ENCODE data around the gene ATP5PD.
A peak's percentile ranks its signal among the peaks of the same experiment; 100 is the strongest.
"Not testable (repeated sequence)": the region's sequence is repeated elsewhere in the genome, so short reads cannot be mapped to it uniquely, and the experiment has no call there.

Gene ATP5PD

DNA sequence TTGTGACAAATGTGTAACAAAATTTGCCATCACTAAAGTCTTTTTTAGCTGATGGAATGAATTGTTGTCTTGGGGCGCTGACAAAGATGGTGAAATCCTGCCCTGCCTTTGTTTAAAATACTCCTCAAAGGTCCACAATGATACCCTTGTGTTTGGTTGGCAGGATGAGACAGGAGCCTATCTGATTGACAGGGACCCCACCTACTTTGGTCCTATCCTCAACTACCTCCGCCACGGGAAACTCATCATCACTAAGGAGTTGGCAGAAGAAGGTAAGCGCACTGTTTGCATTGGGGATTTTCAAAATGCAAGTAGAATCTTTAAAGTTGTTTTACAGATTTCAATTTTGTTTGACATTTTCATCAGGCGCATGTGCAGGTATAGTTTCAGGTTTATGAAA lies 2.3 kb upstream of the ATP5PD start:
- no peak for DNase-seq

DNA sequence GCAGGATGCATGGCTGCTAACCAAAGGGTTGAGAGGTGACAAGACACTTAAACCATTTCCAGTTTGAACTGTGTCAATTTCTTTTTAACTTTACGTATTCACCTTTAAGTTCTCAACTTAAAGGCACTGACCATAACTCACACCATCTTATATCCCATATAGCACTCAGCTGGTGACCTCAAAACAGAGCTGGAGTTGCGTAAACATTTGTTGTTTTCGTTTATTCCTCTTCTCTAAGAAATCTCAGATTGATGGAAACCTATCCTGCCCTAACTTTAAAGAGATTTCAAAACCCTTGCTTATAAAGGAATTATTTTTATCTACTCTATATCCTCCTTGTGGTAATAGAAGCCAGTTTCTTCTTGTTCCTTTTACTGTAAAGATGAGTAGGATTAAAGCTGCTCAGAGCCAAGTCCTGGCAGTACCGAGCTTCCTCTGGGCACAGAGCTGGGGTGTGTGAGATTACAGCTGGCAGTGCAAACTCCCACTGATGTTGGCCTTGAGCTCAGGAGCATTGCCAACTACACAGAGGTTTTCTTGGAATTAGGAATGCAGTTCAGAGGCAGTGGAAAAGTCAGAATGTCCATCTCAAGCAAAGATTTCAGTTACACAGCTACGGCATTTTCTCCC lies 1.6 kb upstream of the ATP5PD start:
- peak; percentile 32 for DNase-seq

DNA sequence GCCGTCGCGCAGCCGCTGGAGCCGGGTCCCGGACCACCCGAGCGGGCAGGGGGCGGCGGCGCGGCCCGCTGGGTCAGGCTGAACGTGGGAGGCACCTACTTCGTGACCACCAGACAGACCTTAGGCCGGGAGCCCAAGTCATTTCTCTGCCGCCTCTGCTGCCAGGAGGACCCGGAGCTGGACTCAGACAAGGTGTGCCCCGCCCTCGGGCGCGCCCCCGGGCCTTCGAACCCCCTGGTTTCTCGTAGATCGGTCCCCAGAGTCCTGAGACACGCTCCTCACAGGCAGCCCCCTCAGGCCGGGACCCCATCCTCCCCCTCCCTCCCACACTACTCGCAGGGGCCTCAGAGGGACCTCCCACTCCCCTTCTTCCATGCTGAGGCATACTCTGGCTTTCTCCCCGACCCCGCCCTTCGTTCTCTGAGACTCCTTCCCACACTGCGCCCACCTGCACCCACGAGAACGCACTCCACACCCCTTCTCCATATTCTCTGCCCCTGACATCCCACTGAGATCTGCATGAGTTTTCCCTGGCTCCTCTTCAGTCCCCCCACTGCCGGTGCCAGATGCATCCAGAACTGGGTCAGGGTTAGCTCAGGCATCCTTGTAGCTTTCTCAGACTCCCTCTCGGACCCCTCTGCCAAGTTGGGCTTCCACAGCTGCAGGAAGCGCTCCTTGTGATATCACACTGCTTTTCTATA lies 779 bp upstream of the ATP5PD start:
- no peak for DNase-seq

DNA sequence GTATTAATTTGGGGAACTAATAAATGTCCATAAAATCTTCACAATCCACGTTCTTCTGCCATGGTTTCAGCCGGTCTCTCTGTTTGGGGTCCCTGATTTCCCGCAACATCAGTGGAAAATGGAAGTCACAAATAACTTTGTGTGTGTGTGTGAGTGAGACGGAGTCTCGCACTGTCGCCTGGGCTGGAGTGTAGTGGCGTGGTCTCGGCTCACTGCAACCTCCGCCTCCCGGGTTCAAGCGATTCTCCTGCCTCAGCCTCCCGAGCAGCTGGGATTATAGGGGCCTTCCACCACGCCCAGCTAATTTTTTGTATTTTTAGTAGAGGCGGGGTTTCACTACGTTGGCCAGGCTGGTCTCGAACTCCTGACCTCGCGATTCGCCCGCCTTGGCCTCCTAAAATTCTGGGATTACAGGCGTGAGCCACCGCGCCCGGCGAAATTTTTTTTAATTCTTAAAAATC lies 793 bp downstream of the ATP5PD start:
- DNase-seq, result not testable (repeated sequence)

DNA sequence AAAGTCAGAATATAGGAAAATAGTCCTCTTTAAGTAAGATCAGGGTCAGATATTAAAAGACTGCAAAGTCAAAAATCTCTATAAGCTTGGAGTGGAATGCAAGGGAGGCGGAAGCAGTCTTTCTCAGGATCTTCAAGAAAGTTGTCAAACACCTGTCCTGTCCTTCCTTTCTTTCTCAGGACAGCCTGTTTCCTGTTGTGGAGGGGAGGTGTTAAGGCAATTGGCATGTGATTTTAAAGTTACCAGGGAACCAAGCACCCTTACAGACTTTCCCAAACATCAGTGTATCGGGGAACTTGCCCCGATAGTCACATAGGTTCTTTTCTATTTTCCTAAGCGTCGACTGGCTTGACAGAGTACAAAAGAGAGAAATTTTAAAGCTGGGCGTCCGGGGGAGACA lies 2.1 kb downstream of the ATP5PD start:
- DNase-seq, result no peak

DNA sequence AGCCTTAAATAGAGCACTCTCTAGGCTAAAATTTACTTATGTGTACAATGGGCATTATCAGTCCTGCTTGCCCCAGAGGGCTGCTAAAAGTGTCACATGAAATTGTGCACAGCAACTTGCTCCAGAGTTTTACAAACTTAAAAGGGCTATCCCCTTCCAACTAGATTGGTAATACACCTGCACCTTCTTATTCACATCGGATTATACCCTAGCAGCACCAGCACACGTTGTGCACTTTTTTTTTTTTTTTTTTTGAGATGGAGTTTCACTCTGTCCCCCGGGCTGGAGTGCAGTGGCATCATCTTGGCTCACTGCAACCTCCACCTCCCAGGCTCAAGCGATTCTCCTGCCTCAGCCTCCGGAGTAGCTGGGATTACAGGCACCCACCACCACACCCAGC lies 3.0 kb downstream of the ATP5PD start:
- DNase-seq, result not testable (repeated sequence)

DNA sequence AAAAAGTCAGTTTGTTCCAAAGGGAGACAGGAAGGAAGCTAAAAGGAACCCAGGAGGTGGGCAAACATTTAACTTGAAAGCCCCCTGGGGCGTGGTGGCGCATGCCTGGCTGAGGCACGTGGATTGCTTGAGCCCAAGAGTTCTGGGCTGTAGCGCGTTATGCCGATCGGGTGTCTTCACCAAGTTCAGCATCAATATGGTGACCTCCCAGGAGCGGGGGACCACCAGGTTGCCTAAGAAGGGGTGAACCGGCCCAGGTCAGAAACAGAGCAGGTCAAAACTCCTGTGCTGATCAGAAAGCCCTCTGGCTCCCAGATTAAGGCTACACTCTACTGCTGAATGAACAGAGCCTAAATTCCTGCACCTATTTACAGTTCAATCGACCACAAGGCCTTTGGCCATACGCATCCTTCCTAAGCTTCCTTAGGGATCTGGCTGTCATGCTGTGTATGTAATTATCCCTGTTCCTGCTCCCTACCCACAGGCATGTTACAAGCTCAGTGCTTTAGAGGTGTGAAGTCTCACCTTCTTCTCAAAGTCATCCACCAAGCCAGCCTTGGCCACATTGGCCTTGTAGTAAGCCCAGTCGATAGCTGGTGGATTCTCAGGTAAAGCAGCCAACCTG lies 5.0 kb downstream of the ATP5PD start:
- no peak for DNase-seq

DNA sequence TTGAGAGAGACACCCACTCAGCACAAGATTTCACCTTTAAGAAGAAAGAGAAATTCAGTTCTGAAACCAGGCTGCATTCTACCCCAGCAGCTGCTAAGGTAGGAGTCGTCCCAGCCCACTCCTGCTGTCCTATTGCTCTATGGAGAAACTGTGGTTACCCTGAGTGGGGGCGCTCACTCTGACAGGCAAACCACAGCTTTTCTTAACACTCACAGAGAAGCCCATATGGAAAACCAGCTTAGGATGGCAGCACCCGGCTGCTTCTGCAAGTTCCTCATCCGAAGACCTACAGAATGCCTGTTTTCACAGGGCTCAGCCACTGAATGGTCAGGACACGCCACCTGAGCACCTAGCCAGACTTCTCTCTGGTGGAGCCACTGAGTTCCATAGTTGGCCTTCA lies 7.5 kb downstream of the ATP5PD start:
- no peak for DNase-seq

DNA sequence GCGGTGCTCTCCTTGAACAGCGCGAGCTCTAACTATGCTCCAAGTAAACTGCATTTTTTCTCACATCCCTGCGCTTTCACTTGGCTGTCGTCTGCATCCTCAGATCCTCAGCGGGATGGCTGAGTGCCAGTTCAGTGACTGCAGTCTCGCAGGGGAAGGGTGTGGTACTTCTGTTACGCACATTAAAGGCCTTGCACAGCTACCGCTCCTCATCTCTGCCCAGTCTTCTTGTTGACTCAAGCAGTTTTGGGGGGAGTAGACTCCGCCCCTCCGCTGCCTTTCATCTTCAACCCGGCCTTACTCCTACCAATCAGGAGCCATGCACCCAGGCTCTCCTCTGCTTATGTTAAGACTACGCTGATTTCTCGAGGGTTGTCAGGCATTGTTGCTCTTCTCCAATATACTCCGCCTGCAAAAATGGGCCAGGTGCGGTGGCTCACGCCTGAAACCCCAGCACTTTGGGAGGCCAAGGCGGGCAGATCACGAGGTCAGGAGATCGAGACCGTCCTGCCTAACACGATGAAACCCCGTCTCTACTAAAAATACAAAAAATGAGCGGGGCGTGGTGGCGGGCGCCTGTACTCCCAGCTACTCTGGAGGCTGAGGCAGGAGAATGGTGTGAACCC lies 10.0 kb downstream of the ATP5PD start:
- peak; percentile 75 for DNase-seq

DNA sequence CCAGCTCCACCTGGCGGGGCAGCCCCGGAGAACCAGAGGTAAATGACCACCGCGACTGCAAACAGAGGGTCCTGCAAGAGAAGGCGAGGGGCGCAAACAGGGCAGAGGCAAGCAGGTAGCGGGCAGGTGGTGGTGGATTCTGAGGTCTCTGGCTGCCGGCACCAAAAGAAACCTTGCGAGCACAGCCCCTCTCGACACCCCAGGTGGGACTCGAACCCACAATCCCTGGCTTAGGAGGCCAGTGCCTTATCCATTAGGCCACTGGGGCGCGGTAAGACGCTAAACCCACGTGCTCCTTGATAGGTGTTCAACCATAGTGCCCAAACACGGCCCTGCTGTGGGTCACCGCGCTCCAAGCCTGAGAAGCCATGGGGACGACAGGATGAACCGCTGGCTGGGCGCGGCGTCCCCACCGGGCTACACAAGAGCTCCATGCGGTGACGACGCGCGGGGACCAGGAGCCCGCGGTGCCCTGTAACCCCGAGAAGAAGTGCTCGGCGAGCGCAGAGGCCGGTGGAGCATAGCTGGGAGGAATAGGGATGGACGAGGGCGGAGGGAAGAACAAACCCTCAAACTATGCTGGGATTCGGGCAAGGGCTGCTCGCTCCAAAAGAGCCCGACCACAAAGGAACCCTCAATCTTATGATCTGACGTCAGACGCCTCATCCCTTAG lies 12.4 kb downstream of the ATP5PD start:
- peak; percentile 87 for DNase-seq

DNA sequence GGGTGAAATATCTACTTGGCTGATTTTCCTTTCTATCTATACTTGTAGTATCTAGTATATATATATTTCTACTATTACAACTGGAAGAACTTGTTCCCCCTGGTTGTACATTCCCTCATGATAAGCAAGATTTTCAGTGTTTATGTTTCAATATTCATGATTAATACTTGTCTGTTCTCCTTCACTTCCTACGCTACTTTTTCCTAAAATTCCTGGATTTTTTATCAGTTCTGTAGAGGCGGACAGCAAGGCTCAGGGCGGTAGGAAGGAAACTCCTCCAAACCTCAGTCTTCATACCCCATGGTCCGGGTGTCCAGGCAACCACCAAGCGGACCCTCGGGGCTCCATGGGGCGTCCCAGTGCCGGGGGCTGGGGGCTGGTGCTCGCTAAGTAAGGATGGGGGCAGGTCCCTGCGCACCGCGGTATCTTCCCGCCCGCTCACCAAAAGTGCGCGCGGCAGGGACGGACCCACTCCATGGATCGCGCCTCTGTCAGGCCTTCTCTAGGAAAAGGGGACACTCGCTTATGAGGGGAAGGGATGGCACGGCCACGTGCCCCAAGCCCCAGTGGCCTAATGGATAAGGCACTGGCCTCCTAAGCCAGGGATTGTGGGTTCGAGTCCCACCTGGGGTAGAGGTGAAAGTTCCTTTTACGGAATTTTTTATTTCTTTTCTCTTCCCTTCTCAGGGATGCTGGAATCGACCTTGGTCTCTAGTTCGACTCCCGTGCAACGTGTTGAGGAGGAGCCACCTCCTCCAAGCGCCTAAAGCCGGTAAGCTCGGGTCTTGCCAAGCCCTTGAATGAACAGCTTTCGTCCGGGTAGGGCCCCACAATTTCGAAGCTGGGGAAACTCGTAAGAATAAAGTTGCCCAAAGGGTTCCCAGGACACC lies 13.2 kb downstream of the ATP5PD start:
- peak; percentile 84 for DNase-seq

DNA sequence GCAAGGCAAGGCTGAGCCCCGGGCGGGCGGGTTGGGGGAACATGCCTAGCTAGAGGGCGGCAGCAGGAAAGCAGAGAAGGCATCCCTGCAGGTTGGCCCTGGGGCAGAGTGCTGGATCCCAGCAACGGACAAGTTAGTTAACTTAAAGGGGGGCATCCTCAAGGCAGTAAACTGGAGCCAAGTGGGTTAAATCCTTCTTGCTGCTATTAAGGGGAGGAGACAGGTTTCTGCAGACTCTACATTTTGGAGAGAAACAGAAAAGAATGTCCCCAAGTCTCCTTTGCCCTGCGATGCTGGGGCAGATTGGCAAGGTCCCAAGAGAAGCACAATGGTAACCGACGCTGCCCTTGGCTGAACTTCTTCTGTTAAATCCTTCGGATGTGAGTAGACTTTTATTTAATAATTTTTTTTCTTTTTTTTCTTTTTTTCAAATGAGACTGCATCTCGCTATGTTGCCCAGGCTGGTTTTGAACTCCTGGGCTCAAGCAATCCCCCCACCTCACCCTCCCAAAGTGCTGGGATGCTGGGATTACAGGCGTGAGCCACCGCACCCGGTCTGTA lies 14.0 kb downstream of the ATP5PD start:
- DNase-seq, result no peak

DNA sequence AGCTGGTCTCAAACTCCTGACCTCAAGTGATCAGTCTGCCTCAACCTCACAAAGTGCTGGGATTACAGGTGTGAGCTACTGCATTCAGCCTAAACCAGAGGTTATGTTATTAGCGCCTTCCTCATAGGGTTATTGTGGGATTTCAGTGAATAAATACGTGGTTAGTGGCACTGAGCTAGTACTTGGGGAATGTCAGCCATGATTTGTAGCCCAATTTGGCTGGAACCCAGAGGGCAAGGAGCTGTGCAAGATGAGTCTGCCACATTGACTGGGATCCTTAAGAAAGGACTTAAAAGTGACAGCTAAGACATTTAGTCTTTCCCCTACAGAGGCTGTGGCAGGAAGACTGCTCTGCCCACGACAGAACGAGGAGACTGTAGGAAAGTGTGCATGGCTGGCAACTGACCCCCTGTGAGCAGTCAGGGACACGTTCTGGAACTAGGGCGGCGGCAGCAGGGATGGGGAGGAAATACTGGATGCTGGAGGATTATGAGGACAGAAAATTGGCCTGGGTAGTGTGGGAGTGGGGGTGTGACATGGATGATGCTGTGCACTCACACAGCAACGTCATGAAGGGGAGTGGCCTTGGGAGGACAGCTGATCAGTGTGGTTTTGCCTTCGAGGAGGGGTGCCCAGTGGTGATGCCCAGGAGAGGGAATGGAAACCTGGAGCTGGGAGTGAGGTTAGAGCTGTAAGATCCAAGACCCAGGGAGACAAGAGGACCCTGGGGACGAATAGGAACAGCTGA lies 14.6 kb downstream of the ATP5PD start:
- DNase-seq, result peak; percentile 86

DNA sequence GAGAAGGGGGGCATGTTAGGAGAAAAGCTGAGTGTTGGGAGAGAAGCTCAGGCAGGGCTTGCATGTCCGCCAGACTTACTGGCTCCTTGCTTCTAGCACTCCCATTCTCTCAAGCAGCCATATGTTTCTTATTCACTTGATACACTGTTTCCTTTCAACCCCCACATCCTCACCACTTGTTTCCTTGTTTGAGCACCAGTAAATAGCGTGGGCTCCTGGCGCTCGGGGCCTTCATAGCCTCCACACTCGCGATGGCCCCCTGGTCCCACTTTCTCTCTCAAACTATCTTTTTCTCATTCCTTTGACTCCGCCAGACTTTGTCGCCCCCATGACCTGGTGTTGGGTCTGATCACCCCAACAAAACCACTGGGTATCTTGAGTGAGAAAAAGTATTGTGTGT lies 16.6 kb downstream of the ATP5PD start:
- DNase-seq, result no peak

DNA sequence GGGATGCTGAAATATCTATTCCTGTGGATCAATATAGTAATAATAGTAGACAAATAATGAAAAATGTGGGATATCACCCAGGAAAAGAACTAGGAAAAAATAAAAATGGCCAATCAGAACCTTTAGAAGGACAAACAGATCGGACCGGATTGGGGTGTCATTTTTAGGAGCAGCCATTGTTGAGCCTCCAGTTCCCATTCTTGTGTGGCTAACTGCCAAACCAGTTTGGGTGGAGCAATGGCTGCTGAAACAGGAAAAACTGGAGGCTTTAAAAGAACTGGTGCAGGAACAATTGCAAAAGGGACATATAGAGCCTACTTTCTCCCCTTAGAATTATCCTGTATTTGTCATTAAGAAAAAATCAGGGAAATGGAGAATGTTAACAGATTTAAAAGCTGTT lies 20.1 kb downstream of the ATP5PD start:
- peak; percentile 17 for DNase-seq

DNA sequence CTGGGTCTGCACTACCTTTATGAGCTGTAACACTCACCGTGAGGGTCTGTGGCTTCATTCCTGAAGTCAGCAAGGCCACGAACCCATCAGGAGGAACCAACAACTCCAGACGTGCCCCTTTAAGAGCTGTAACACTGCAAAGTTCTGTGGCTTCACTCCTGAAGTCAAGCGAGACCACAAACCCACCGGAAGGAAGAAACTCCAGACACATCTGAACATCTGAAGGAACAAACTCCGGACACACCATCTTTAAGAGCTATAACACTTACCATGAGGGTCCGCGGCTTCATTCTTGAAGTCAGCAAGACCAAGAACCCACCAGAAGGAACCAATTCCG lies 21.4 kb downstream of the ATP5PD start:
- not testable (repeated sequence) for DNase-seq

DNA sequence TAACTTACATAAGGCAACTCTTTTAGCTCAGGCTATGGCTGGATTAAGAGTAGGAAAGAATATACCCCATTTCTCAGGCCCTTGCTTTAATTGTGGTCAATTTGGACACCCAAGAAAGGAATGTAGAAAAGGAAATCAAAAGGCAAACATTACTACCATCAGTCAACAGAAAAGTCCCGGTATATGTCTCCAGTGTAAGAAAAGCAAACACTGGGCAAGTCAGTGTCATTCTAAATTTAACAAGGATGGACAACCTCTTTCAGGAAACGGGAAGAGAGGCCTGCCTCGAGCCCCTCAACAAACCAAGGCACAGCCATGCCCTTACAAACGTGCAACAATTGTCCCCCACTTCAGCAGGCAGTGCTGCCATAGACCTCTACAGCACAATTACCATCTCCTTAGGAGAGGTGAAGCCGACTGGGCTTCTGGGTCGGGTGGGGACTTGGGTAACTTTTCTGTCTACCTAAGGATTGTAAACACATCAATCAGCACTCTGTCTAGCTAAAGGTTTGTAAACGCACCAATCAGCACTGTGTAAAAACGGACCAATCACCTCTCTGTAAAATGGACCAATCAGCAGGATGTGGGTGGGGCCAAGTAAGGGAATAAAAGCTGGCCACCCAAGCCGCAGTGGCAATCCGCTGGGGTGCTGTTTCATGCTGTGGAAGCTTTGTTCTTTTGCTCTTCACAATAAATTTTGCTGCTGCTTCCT lies 21.9 kb downstream of the ATP5PD start:
- no peak for DNase-seq

DNA sequence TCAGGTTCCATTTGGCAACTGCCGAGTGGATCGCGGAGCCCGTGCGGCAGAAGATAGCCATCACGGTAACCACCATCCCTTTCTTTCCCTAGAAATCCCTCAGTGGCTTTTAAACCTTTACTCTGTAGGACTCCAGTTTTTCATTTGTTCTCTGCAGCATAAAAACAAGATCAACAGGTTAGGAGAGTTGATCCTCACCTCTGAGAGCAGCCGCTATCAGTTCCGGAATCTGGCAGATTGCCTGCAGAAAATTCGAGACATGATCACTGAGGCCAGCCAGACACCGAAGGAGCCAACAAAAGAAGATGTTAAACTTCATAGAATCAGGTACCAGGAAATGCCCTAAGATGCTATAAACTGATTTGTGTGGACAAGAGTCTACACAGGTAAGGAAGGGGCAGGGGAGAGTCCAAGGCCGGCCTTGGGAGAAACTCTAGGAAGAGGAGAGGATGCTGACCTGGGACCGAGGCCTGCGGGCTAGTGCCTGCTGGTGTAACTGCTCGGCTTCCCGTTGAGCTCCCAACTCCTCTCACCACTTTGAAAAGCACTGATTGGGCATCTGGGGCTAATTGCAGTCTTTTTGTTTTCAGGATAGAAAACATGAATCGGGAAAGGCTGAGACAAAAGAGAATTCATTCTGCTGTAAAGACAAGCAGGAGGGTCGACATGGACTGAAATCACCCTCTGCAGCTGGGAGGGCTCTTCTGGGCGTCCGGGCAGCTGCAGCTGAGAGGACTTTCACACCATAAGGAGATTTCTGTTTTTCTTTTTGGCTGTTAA lies 26.2 kb downstream of the ATP5PD start:
- DNase-seq, result no peak

DNA sequence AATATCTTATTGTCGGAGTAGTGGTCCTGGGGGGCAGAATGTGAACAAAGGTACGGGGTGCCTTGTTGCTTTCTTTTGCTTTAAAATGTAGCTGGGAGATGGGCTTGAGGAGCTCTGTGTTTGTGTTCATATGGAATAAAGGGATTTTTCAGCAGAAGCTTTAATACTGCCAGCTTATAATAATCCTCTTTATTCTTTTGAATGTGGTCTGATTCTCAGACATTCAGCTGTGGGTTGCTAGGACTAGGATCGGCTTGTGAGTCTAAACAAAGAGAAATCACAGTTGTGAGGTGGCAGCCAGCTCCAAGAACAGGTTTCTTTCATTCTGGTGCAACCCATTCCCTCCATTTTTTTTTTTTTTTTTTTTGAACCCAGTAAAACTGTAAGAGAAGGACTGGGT lies 27.1 kb downstream of the ATP5PD start:
- DNase-seq, result no peak

DNA sequence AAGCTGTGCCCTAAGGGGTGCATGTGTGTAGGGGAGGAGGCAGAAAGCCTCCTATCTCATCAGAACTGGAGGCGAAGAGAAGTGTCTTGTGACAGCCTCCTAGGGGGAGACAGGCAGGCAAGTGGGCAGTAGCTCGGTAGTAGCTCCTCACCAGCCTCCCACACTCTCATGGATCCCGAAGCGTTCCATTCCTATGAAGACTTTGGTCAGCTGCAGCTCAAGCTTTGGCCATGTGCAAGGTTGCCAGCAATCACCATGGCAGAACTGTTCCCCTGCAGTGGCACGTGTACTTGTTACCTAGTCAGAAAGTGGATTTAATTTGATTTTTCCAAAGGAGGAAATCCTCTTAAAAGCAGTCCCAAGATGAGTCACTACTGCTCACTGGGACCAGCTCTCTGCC lies 27.6 kb downstream of the ATP5PD start:
- DNase-seq, result no peak

All from inflammatory macrophage treated with lipopolysaccharide for 4 hours (primary cell).